ENCODE results near the gene MAEA.

GRCh38 chr4:1250921-1251772 lies 38.5 kb upstream of the MAEA start:
- TF ChIP-seq GATA2 (IDR thresholded peaks at IDR 0.05; ENCODE audit: low read depth, low read length) (no peak), GATA3 (IDR thresholded peaks at IDR 0.05; ENCODE audit: low read depth, low read length) (no peak)
